Neutrophil (primary cell): ENCODE data around the gene CCDC180.

Experiments used
- H3K27ac ChIP-seq: fragments of 200-600 bp; sonication (generic); 2 replicates; pipeline ENCODE4 v1.5.1; 2016; ENCODE audit warnings: mild to moderate bottlenecking, moderate library complexity
- H3K27me3 ChIP-seq: fragments of 200-600 bp; sonication (generic); 2 replicates; pipeline ENCODE4 v1.6.0; 2016; ENCODE audit warnings: mild to moderate bottlenecking
- H3K36me3 ChIP-seq: fragments of 200-600 bp; sonication (generic); 2 replicates; pipeline ENCODE4 v1.5.1; 2017
- H3K4me1 ChIP-seq, 2 experiments: fragments of 200-600 bp in 1 of 2; sonication (generic) in 1 of 2; 1 replicate in 1 of 2; 2 replicates in 1 of 2; pipeline versions ENCODE4 v1.5.1 to v1.6.1; 2013 to 2016; ENCODE audit warnings: low read depth in 1 of 2, low read length in 1 of 2, mild to moderate bottlenecking in 1 of 2, moderate library complexity in 1 of 2; ENCODE audit not compliant: control insufficient read depth in 1 of 2, insufficient read depth in 1 of 2
- H3K4me3 ChIP-seq, 2 experiments: fragments of 200-600 bp in 1 of 2; sonication (generic) in 1 of 2; 1 replicate in 1 of 2; 2 replicates in 1 of 2; pipeline ENCODE4 v1.5.1; 2013 to 2016; ENCODE audit warnings: low read depth in 1 of 2, low read length in 1 of 2, mild to moderate bottlenecking in 1 of 2, moderate library complexity in 1 of 2
- H3K9me3 ChIP-seq: fragments of 200-600 bp; sonication (generic); 2 replicates; pipeline ENCODE4 v1.5.1; 2016
- TF ChIP-seq, protein P1 (sequence below): fragments of 200-600 bp; sonication (generic); IDR thresholded peaks from 2 replicates; pipeline ENCODE4 v1.5.1; 2016; ENCODE audit warnings: antibody characterized with exemption

The CCDC180 gene

DNA sequence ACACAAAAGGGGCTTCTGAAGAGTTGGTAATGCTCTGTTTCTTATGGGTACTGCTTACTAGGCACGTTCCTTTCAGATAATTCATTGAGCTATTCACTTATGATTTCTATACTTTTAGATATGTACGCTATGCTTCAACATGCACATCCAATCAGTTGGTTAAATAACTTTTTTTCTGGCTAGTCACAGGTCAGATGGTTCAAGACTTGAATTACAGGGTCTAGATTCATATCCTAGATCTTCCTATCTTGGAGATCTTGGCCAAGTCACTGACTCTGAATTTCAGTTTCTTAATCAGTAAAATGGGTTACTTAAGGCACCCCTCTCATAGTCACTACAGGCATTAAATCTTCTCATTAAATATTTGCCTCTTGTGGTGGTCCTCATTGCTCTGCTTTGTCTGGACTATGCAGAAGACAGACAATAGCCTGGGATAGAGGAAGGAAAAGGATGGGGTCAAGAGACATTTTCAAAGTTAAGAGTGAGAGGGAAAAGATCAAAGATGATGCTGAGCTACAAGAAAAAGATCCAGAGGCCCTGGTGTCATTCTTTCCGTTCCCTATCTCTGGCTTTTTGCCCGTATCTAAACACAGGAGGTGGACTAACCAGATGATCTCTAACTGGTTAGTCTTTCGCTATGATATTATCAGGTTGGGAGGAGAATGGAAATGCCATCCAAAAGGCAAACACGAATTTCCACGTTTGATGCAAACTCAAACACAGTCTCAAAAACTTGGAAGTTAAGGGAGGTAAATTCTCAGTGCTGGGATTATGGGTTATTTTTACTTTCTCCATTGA lies 1.8 kb upstream of the CCDC180 start:
- TF ChIP-seq, protein P1, sequence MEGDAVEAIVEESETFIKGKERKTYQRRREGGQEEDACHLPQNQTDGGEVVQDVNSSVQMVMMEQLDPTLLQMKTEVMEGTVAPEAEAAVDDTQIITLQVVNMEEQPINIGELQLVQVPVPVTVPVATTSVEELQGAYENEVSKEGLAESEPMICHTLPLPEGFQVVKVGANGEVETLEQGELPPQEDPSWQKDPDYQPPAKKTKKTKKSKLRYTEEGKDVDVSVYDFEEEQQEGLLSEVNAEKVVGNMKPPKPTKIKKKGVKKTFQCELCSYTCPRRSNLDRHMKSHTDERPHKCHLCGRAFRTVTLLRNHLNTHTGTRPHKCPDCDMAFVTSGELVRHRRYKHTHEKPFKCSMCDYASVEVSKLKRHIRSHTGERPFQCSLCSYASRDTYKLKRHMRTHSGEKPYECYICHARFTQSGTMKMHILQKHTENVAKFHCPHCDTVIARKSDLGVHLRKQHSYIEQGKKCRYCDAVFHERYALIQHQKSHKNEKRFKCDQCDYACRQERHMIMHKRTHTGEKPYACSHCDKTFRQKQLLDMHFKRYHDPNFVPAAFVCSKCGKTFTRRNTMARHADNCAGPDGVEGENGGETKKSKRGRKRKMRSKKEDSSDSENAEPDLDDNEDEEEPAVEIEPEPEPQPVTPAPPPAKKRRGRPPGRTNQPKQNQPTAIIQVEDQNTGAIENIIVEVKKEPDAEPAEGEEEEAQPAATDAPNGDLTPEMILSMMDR: no peak
- H3K27me3 ChIP-seq: peaks cover 18% of the 10 kb centered on the region
- H3K9me3 ChIP-seq: no peaks in the 10 kb centered on the region
- no peak overlapping the region for H3K4me3 ChIP-seq
- no peaks in the 10 kb centered on the region for H3K4me1 ChIP-seq
- no peaks in the 10 kb centered on the region for H3K36me3 ChIP-seq
- no peak overlapping the region for H3K27ac ChIP-seq

DNA sequence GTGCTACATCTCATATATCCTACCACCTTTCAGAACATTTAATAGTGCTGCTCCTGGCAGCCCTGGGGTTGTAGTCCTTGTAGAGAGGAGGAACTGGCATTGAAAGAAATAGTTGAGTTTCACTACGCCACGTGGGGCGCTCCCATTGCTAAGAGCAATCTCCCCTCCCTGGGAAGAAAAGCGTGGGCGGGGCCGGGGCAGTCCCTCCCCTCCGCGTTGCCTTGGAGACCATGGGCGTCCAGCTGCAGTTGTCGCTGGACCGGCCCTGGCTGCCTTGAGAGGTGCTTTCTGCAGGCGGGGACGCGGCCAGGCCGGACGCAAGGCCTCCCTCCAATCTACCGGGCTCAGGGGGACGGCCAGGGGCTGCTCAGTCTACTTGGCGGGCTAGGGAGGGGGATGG lies 368 bp upstream of the CCDC180 start:
- H3K9me3 ChIP-seq: no peaks in the 10 kb centered on the region
- H3K27ac ChIP-seq: no peak overlapping the region
- H3K36me3 ChIP-seq: no peaks in the 10 kb centered on the region
- TF ChIP-seq, protein P1: no peak
- H3K4me3 ChIP-seq: no peak overlapping the region
- no peaks in the 10 kb centered on the region for H3K4me1 ChIP-seq
- peaks cover 18% of the 10 kb centered on the region for H3K27me3 ChIP-seq

DNA sequence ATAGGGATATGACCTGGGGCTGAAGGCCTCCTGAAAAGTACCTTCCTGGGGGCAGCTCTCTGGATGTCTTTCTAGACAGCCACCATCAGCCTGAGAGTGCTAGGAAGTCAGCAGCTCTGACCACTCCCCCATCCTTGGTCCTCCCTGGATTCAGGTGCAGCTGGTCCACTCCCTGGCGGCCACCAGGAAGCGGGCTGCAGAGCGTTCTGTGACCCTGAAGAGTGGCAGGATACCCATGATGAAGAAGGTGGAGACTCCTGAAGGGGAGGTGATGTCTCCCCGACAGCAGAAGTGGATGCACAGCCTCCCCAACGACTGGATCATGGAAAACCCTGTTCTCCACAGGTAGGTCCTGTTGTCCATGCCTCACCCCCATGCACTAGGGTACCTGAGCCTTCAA lies 1.8 kb downstream of the CCDC180 start:
- no peaks in the 10 kb centered on the region for H3K9me3 ChIP-seq
- no peaks in the 10 kb centered on the region for H3K36me3 ChIP-seq
- TF ChIP-seq, protein P1: no peak
- no peaks in the 10 kb centered on the region for H3K4me1 ChIP-seq
- no peak overlapping the region for H3K4me3 ChIP-seq
- peaks cover 18% of the 10 kb centered on the region for H3K27me3 ChIP-seq
- no peak overlapping the region for H3K27ac ChIP-seq

DNA sequence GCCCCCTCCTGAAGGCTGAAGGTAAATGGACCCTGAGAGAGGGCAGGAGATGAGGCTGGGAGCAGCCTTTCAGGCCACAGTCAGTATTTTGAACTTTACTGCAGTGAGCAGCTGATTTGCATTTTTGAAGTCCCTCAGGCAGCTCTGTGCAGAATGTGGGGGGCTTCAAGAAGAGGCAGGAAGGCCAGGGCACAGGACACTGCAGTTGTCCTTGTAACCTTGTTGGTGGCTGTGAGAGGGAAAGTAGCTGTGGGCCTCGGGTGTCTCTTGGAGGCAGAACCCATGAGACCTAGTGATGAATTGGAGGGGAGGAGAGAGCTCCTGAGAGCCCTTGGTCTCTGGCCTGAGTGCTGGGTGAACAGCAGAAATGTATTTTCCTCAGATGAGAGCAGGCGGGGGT lies 2.6 kb downstream of the CCDC180 start:
- Histone ChIP-seq H3K27ac (no peak overlapping the region), H3K4me3 (no peak overlapping the region), H3K27me3 (peaks cover 18% of the 10 kb centered on the region), H3K9me3 (no peaks in the 10 kb centered on the region), H3K36me3 (no peaks in the 10 kb centered on the region), H3K4me1 (no peaks in the 10 kb centered on the region)
- TF ChIP-seq, protein P1: no peak

DNA sequence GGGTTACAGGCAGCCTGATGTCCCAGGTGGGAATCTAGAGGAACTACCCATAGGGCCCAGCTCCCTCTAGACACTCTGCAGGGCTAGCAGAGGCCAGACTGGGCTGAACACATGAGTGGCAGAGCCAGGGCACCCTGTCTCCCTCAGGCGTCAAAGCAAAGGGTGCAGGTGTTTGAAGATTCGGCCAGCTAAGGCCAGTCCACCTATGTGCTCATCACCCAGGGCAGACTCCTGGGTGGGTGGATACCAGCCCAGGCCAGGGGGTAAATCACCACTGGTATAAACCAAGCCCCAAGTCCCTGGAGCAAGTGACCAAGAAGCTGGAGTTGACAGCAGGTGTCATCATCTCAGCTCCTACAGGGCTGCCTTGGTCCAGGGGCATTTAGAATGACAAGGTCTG lies 3.4 kb downstream of the CCDC180 start:
- no peaks in the 10 kb centered on the region for H3K4me1 ChIP-seq
- H3K9me3 ChIP-seq: no peaks in the 10 kb centered on the region
- no peak overlapping the region for H3K4me3 ChIP-seq
- no peak overlapping the region for H3K27ac ChIP-seq
- peaks cover 18% of the 10 kb centered on the region for H3K27me3 ChIP-seq
- H3K36me3 ChIP-seq: no peaks in the 10 kb centered on the region
- TF ChIP-seq, protein P1: no peak
